Esophagus squamous epithelium (tissue), 5 donors: ENCODE results near the gene SBF1. TPM values are rescaled to one million over a fixed set of nuclear protein-coding genes. Genes with fewer than 3 reads are reported as not detected.
A peak's percentile ranks its signal among the peaks of the same experiment; 100 is the strongest.
"Not testable (repeated sequence)": the region's sequence is repeated elsewhere in the genome, so short reads cannot be mapped to it uniquely, and the experiment has no call there.

Source experiments
- DNase-seq: peaks from one replicate; lab custom pipeline; 2025; lab: John Stamatoyannopoulos, UW
- H3K27ac ChIP-seq, 4 donors: fragments of 200-600 bp; sonication (generic); one replicate each; pipeline ENCODE4 v1.5.1; 2016 to 2019; ENCODE audit warnings: mild to moderate bottlenecking in 1 of 4
- H3K27me3 ChIP-seq, 4 donors: fragments of 200-600 bp; sonication (generic); 1 replicate in 3 of 4; 2 replicates in 1 of 4; pipeline versions ENCODE4 v1.5.1 to v1.6.0; 2017 to 2021; ENCODE audit warnings: antibody characterized with exemption in 1 of 4
- H3K36me3 ChIP-seq, 3 donors: fragments of 200-600 bp; sonication (generic); one replicate each; pipeline ENCODE4 v1.5.1; 2016 to 2019
- H3K4me1 ChIP-seq, 3 donors: fragments of 200-600 bp; sonication (generic); one replicate each; pipeline ENCODE4 v1.5.1; 2017 to 2019
- H3K4me3 ChIP-seq, 4 donors: fragments of 200-600 bp; sonication (generic); 1 replicate in 3 of 4; 2 replicates in 1 of 4; pipeline ENCODE4 v1.5.1; 2016 to 2019; ENCODE audit warnings: mild to moderate bottlenecking in 2 of 4, moderate library complexity in 1 of 4
- H3K9me3 ChIP-seq, 3 donors: fragments of 200-600 bp; sonication (generic); one replicate each; pipeline ENCODE4 v1.5.1; 2016 to 2019
- POLR2A ChIP-seq, 4 donors: fragments of 450-650 bp; IDR thresholded peaks; one replicate each; pipeline ENCODE4 v1.6.1; 2017; ENCODE audit warnings: antibody characterized with exemption in 4 of 4, mild to moderate bottlenecking in 4 of 4, moderate library complexity in 3 of 4
- WGBS, 2 donors: methylation state at CpG; one replicate each; pipeline ENCODE4 v1.1.5; 2018; 5-methylcytosine and 5-hydroxymethylcytosine counted together
- intact Hi-C: fragments of 100-400 bp; cut with DNase I; formaldehyde crosslinking; loops from one replicate; pipeline ENCODE4 v1.15.0; 2022
- total RNA-seq, 4 donors: library from RNA; depleted of rRNA; stranded (reverse); fragments of >200 nt; gene quantifications; one replicate each; pipeline ENCODE4 v1.1.0, GENCODE V29; 2016
- TF ChIP-seq, protein P1 (sequence below), 6 experiments: fragments of 450-650 bp in 4 of 6; fragments of 200-600 bp in 2 of 6; sonication (generic) in 2 of 6; IDR thresholded peaks; one replicate each; pipeline ENCODE4 v1.5.1; 2016 to 2019; ENCODE audit warnings: antibody characterized with exemption in 6 of 6, mild to moderate bottlenecking in 4 of 6, moderate library complexity in 4 of 6
- donor health status: DM: yes; HTN: yes; CAD: no.

Gene SBF1
- total RNA-seq, 4 donors from 2014 or later = 38.3 to 92.0 (median 63.4) TPM

GRCh38 chr22:50437511-50438304 lies 37.1 kb downstream of the SBF1 start:
- TF ChIP-seq POLR2A (IDR thresholded peaks at IDR 0.05) = no peak
- TF ChIP-seq, protein P1, sequence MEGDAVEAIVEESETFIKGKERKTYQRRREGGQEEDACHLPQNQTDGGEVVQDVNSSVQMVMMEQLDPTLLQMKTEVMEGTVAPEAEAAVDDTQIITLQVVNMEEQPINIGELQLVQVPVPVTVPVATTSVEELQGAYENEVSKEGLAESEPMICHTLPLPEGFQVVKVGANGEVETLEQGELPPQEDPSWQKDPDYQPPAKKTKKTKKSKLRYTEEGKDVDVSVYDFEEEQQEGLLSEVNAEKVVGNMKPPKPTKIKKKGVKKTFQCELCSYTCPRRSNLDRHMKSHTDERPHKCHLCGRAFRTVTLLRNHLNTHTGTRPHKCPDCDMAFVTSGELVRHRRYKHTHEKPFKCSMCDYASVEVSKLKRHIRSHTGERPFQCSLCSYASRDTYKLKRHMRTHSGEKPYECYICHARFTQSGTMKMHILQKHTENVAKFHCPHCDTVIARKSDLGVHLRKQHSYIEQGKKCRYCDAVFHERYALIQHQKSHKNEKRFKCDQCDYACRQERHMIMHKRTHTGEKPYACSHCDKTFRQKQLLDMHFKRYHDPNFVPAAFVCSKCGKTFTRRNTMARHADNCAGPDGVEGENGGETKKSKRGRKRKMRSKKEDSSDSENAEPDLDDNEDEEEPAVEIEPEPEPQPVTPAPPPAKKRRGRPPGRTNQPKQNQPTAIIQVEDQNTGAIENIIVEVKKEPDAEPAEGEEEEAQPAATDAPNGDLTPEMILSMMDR (IDR thresholded peaks at IDR 0.05) = no peak
- no peak overlapping the region for H3K4me3 ChIP-seq
- peaks cover 0 to 19% (median 8%) of the 10 kb centered on the region in 3 donors for H3K4me1 ChIP-seq
- no peaks in the 10 kb centered on the region for H3K27me3 ChIP-seq
- 79 to 100% methylated on average over 4 of the region's 36 CpGs for WGBS, 2 donors
- no peak for DNase-seq
- no peaks in the 10 kb centered on the region for H3K9me3 ChIP-seq
- H3K36me3 ChIP-seq = peaks cover 38 to 85% (median 59%) of the 10 kb centered on the region in 3 donors
- intact Hi-C loops = no loop called here
- H3K27ac ChIP-seq = no peak overlapping the region

DNA sequence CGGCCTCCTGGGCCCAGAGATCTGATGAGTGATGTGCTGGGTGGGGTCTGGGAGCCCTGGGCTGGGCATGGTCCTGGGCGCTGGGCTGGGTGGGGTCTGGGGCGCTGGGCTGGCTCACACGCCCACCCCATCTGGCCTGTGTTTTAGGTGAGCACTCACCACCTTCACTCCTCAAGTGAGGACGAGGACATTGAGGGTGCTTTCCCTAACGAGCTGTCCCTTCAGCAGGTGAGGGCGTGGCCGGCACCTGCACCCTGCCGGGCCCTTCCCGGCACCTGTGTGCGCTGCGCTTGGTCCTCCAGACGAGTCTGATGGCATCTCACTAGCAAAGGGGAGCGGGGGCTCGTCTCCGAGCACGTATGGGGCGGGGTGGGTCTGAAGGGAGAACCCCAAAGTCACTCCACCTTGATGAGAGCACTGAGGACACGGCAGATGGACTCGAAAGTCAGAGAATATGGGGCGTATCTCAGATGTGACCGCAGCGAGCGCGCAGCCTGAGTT lies 37.9 kb downstream of the SBF1 start:
- Histone ChIP-seq H3K27me3 (no peaks in the 10 kb centered on the region), H3K36me3 (peaks cover 46 to 85% (median 67%) of the 10 kb centered on the region in 3 donors), H3K4me1 (peaks cover 0 to 19% (median 8%) of the 10 kb centered on the region in 3 donors), H3K27ac (no peak overlapping the region), H3K4me3 (no peak overlapping the region), H3K9me3 (no peaks in the 10 kb centered on the region)
- TF ChIP-seq, protein P1 (IDR thresholded peaks at IDR 0.05) = no peak
- no peak for TF ChIP-seq POLR2A (IDR thresholded peaks at IDR 0.05)
- 88 to 94% methylated on average over 8 to 18 of the region's 25 CpGs for WGBS, 2 donors
- intact Hi-C loops = no loop called here
- no peak for DNase-seq

- no peak for DNase-seq
- intact Hi-C loops = no loop called here
- H3K9me3 ChIP-seq = no peaks in the 10 kb centered on the region
- H3K27me3 ChIP-seq = no peaks in the 10 kb centered on the region
- WGBS, 2 donors = 63 to 100% methylated on average over 1 to 7 of the region's 37 CpGs
- no peak for TF ChIP-seq POLR2A (IDR thresholded peaks at IDR 0.05)
- TF ChIP-seq, protein P1 (IDR thresholded peaks at IDR 0.05) = no peak
- no peak overlapping the region for H3K4me3 ChIP-seq
- H3K36me3 ChIP-seq = peaks cover 51 to 85% (median 70%) of the 10 kb centered on the region in 3 donors
- peaks cover 0 to 19% (median 8%) of the 10 kb centered on the region in 3 donors for H3K4me1 ChIP-seq
- no peak overlapping the region for H3K27ac ChIP-seq
Measured at GRCh38 chr22:50436015-50436830, 38.6 kb downstream of the SBF1 start.

DNA sequence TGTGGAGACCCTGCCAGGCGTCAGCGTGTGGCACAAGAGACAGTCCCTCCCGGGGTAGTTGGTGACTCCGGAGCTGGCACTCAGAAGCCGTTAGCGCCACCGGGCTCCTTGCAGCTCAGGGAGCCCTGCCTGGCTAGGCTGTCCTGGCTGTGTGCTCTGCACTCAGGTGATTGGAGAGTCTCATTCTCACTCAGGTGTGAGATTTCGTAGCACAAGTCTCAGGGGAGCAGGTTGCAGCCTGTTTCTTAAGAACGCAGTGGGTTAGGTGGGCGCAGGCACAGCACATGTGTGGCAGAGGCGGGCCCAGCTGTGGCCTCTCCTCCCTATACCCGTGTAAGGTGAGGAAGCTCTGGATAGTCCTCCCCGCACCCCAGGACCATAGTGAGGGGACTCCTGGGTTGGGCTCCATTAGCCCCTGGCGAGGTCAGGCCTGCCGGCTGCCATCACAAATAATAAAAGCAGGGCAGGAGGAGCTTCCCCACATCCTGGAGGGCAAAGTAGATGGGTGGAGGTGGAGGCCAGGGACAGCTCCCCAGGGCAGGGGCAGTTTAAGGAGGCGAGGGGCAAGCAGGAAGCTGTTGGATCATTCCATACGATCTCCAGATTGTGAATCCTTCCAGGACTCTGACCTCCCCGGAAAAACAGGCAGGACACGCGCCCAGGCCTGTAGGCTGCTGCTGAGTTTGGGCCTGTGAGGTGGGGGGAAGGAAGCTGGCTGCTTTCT lies 39.4 kb downstream of the SBF1 start:
- intact Hi-C loops = no loop called here
- DNase-seq = no peak
- H3K4me1 ChIP-seq = peaks cover 0 to 19% (median 8%) of the 10 kb centered on the region in 3 donors
- H3K27me3 ChIP-seq = no peaks in the 10 kb centered on the region
- peak overlapping the region in 3 of 4 donors; percentile 33 to 39 (median 36) for H3K27ac ChIP-seq
- peaks cover 45 to 85% (median 72%) of the 10 kb centered on the region in 3 donors for H3K36me3 ChIP-seq
- 51 to 65% methylated on average over 7 to 13 of the region's 20 CpGs for WGBS, 2 donors
- no peaks in the 10 kb centered on the region for H3K9me3 ChIP-seq
- TF ChIP-seq POLR2A (IDR thresholded peaks at IDR 0.05) = no peak
- H3K4me3 ChIP-seq = no peak overlapping the region

DNA sequence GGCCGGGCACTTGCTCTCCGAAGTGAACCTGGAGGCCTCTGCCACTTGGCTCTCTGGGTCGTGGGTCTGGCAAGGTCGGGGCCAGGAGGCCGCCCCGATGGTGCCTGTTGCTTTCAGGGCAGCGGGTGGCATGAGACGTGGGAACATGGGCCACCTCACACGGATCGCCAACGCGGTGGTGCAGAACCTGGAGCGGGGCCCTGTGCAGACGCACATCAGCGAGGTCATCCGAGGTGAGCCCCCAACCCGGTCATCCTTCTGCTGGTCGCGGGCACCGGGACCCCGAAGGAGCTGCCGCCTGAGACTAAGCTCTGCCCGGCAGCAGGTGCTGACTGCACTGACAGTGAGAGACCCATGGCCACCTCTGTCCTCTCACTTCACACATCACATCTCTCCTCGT lies 40.0 kb downstream of the SBF1 start:
- no peak for TF ChIP-seq POLR2A (IDR thresholded peaks at IDR 0.05)
- TF ChIP-seq, protein P1 (IDR thresholded peaks at IDR 0.05) = no peak
- intact Hi-C loops = no loop called here
- 48 to 71% methylated on average over 1 to 3 of the region's 24 CpGs for WGBS, 2 donors
- Histone ChIP-seq H3K9me3 (no peaks in the 10 kb centered on the region), H3K4me3 (no peak overlapping the region), H3K27me3 (no peaks in the 10 kb centered on the region), H3K4me1 (peaks cover 0 to 19% (median 8%) of the 10 kb centered on the region in 3 donors), H3K36me3 (peaks cover 48 to 85% (median 74%) of the 10 kb centered on the region in 3 donors), H3K27ac (no peak overlapping the region)
- no peak for DNase-seq

- H3K27ac ChIP-seq, H3K4me3 ChIP-seq, H3K27me3 ChIP-seq, DNase-seq, H3K9me3 ChIP-seq, intact Hi-C loops: not testable (repeated sequence)
- WGBS, 2 donors = 100% methylated on average over 1 of the region's 24 CpGs; no CpG with 5 or more reads in 1 of the 2 donors
- peaks cover 45 to 85% (median 70%) of the 10 kb centered on the region in 3 donors for H3K36me3 ChIP-seq
- H3K4me1 ChIP-seq = peaks cover 0 to 19% (median 8%) of the 10 kb centered on the region in 3 donors
Measured at GRCh38 chr22:50432877-50433510, 41.8 kb downstream of the SBF1 start.
